NCI-H1694 treated with DMSO at 0.1 percent for 48 hours (cell line): ENCODE measurements around the gene SZT2.
"Not testable (repeated sequence)": the region's sequence is repeated elsewhere in the genome, so short reads cannot be mapped to it uniquely, and the experiment has no call there.

ENCODE experiments used
- DNase-seq: peaks from one replicate; lab custom pipeline; 2025; lab: John Stamatoyannopoulos, UW

Gene SZT2

DNA sequence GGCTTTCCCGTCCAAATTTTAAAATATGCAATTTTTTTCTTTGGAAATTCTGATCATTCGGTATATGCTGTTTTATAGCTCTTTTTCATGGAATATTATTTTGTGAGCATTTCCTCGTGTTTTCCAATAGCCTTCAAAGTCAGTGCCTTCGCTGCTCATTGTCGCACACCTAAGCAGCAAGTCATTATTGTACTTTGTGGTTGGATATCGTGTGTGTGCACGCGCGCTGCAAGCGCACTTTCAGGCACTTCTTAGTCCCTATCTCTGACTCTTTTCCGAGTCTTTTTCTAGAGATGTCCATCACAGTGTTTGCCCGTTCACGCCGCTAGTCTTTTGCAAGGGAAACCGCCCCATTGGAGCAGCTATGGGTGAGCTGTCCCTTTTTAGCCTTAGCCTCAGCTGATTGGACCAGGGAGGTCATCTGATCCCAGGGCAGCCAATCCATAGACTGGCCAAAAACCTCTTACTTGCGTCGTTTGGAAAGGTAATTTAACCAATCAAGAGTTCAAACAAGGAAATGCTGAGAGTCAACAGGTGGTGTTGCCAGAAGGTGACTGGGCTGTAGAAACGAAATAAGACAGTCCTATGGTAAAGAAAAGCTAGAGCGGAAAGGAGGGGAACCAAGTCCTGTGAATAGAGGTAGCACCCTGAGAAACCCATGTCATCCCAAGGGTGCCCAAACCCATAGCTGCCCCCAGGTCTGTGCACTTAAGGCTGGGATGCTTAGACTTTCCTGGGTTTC, 64.7 kb downstream of the SZT2 start:
- no peak for DNase-seq

GRCh38 chr1:43455213-43455889, 65.7 kb downstream of the SZT2 start:
- DNase-seq, result no peak

DNA sequence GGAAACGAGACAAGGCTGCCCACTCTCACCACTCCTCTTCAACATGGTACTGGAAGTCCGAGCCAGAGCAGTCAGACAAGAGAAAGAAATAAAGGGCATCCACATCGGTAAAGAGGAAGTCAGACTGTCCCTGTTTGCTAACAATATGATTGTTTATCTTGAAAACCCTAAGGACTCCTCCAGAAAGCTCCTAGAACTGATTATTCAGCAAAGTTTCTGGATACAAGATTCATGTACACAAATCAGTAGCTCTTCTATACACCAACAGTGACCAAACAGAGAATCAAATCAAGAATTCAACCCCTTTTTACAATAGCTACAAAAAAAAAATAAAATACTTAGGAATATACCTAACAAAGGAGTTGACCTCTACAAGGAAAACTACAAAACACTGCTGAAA, 68.7 kb downstream of the SZT2 start:
- not testable (repeated sequence) for DNase-seq

GRCh38 chr1:43460988-43461693, 71.4 kb downstream of the SZT2 start:
- DNase-seq, result no peak

GRCh38 chr1:43463479-43463878, 73.8 kb downstream of the SZT2 start:
- DNase-seq, result peak; percentile 4

- DNase-seq, result no peak
These were observed 75.2 kb downstream of the SZT2 start for GRCh38 chr1:43464681-43465504.

- peak; percentile 25 for DNase-seq
These were observed 75.9 kb downstream of the SZT2 start for GRCh38 chr1:43465505-43466067.

DNA sequence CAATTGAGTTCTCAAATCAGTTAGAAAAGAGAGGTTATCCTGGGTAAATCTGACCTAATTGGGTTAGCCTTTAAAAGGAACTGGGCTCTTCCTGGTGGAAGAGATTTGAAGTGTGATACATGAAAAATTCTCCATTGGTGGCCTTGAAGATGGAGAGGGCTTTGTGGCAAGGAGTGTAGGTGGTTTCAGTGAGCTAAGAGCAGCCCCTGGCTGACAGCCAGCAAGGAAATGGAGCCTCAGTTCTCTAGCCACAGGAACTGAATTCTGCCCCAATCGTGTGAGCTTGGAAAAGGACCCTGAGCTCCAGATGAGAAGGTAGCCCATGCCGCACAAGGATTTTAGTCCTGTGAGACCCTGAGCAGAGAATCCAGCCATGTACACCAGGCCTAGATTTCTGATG, 76.7 kb downstream of the SZT2 start:
- DNase-seq, result no peak

GRCh38 chr1:43468414-43468813, 78.7 kb downstream of the SZT2 start:
- DNase-seq, result no peak

DNA sequence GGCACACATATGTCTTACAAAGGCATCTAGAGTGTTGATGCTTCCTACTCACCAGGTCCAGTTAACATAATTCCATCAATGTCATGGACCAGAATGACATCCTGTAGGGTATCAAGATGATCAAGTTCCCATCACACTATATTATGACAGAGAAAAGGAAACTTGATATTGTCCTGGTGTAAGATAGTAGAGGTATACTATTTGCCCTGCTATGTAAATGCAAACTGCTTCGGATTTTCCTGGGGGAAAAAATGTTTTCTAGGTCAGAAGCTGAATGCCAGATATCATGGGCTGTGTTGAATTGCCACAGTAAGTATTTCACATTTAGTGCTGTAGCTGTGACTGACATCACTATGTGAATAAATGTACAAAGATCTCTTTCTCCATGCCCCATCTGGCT, 80.2 kb downstream of the SZT2 start:
- DNase-seq, result no peak

- DNase-seq, result no peak
These were observed 82.4 kb downstream of the SZT2 start for GRCh38 chr1:43472087-43472462.

DNA sequence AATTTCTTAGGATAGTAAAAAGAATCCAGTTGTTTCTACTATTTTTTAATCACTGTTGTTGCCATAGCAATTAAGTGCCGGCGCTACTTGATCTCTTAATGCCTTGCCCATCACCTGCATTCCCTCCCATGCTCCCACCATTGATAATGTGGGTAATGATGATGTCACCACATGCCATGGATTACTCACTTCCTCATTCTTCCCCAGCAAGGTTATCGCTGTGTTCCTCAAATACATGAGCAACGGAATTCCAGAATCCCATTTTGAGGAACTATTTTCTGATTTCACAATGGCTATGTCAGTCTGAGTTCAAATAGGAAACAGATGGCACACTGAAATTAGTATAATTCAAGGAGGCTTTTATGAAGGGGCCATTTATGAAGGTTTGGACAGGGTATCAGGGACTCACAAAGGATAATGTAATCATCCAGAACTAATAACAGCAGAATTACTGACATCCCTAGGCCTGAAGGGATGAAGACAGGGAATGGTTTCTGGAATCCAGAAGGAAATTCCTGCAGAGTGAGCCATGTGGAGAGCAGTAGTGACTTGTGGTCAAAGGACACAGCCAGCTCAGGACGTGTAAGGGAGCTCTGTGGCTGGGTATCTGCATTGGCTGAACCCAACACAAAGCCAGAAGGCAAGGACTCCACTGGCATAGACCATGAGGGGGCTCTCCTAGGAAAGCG, 82.9 kb downstream of the SZT2 start:
- DNase-seq, result not testable (repeated sequence)

- DNase-seq, result no peak
These were observed 83.8 kb downstream of the SZT2 start for GRCh38 chr1:43473463-43473862.

DNA sequence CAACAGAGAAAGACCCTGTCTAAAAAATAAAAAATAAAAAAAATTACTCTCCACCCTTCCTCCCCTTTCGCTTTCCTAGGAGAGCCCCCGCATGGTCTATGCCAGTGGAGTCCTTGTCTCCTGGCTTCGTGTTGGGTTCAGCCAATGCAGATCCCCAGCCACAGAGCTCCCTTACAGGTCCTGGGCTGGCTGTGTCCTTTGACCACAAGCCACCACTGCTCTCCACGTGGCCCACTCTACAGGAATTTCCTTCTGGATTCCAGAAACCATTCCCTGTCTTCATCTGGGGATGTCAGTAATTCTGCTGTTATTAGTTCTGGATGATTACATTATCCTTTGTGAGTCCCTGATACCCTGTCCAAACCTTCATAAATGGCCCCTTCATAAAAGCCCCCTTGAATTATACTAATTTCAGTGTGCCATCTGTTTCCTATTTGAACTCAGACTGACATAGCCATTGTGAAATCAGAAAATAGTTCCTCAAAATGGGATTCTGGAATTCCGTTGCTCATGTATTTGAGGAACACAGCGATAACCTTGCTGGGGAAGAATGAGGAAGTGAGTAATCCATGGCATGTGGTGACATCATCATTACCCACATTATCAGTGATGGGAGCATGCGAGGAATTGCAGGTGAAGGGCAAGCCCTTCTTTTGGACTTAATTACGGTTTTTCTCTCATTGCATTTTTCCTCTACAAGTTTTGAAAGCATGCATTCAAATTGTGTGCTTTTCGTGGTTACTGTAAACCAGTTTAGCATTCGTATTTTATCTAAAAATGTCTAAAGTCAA, 86.1 kb downstream of the SZT2 start:
- not testable (repeated sequence) for DNase-seq

DNA sequence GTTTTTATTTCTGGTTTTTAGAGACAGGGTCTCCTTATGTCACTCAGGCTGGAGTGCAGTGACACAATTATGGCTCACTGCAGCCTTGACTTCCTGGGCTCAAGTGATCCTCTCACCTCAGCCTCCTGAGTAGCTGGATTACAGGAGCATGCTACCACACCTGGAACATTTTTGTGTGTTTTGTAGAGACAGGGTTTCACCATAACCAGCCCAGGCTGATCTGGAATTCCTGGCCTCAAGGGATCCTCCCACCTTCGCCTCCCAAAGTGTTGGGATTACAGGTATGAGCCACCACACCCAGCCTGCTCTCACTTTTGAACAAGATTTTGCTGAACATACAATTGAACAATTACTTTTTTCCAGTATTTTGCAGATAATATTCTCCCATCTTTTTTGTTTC, 88.0 kb downstream of the SZT2 start:
- DNase-seq, result no peak

GRCh38 chr1:43479414-43479813, 89.7 kb downstream of the SZT2 start:
- DNase-seq, result no peak

- DNase-seq, result no peak
These were observed 91.8 kb downstream of the SZT2 start for GRCh38 chr1:43481491-43481890.

DNA sequence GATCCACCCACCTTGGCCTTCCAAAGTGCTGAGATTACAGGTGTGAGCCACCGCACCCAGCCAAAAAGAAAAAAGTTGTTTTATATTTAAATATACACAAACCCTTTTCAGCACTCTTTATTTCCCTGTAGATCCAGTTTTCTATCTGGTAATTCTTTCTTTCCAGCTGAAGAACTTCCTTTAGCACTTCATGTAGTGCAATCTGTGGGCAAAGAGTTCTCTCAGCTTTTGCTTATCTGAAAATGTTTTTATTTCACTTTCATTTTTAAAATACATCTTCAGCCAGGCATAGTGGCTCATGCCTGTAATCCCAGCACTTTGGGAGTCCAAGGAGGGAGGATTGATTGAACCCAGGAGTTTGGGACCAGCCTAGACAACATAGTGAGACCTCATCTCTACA, 92.5 kb downstream of the SZT2 start:
- no peak for DNase-seq

- no peak for DNase-seq
These were observed 94.7 kb downstream of the SZT2 start for GRCh38 chr1:43484367-43484766.

DNA sequence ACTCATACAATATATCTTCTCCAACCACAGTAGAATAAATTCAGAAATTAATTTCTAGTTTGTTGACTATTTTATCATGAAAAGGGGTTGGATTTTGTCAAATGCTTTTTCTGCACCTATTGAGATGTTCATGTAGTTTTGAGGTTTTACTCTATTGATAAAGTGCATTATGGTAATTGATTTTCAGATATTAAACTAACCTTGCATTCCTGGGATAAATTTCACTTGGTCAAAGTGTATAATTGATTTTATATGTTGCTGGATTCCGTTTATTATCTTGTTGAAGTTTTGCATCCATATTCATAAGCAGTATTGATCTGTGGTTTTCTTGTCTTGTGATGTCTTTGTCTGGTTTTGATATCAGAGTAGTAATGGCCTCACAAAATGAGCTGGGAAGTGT, 98.5 kb downstream of the SZT2 start:
- DNase-seq, result no peak

DNA sequence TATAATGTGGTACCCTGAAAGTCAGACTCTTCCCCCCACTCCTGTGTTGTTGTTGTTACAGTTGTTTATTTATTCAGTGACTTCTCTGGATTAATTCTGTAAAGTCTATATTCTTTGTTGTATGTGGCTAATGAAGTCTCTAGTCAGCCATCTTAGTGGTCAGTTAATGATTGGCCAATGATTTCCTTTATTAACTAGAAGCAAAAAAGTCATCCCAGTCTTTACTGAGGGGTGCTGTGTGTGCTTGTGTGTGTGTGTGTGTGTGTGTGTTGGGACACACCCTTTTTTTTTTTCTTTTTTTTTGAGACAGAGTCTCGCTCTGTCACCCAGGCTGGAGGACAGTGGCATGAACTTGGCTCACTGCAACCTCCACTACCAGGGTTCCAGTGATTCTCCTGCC, 101.4 kb downstream of the SZT2 start:
- DNase-seq, result no peak
